NCI-H524 treated with DMSO at 0.1 percent for 48 hours (cell line): ENCODE results near the gene CPPED1.

Experiments used
- DNase-seq: peaks from one replicate; lab custom pipeline; 2025; lab: John Stamatoyannopoulos, UW

The CPPED1 gene

DNA sequence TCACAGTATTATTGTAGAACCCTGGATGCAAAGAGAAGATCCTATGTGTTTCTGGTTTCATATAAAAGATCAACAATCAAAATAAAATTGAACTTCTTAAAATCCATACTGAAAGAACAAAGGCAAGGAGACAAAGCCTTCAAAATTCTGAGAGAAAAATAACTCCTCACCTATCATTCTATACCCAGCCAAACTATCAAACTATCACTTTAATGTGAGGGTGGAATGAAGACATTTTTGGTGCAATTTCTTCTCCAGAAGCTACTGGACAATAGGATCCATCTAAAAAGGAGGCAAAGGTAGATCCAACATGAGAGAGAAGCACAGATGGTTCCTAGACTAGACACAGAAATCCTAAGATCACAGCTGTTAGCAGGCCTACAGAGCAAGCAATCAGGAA is 71.1 kb downstream of the CPPED1 start:
- no peak for DNase-seq

DNA sequence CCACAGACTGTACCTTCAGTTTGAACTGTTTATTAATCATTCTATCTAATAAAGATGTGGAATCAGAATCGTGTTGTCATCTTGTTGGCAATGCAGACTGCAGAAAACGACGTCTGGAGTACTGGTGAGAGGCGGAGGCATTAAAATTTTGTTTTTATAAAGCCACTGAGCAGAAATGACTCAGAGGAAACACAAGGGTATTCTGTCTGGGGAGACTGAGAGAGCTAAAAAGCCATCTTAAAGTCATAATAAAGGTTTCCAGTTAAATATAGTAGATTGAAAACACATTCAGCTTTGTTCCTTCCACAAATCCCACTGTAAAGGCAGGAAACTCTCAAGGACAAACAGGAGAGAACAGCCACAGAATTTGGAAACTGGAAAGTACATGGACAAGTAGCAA is 74.2 kb downstream of the CPPED1 start:
- DNase-seq, result no peak

DNA sequence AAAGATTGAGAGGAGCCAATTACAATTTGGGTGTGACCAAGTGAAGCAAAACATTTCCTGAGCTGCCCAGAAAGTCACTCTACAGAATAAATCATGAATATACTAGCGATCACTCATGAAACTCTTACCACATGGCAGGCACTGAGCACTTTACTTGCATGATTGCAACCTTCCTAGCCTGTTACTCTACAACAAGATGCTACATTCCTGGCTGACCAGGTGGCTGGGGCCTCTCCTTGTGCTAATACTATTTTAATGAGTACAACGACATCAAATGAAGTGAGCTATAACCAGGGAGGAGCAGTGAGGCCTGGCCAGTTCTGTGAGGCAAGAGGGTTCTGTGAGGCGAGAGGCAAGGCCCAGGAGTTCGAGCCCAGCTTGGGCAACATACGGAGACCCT is 75.2 kb downstream of the CPPED1 start:
- peak; percentile 78 for DNase-seq

DNA sequence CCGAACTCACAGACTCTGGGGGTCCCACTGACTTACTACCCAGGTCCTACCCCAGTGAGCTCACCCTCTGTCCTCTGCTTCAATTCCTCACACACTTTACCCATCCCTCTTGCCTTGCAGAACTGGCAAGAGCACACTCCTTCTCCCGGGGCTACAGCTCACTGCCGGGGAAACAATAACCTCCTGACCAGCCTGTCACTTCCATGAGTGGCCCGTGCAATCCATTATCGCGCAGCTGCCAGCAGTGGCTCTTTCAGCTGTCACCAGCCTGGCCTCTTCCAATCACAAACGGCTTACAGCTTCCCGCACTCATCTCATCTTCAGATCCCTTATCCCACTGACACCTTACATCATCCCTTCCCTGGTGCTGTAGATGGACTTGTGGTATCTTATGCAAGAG is 79.5 kb downstream of the CPPED1 start:
- DNase-seq, result no peak

DNA sequence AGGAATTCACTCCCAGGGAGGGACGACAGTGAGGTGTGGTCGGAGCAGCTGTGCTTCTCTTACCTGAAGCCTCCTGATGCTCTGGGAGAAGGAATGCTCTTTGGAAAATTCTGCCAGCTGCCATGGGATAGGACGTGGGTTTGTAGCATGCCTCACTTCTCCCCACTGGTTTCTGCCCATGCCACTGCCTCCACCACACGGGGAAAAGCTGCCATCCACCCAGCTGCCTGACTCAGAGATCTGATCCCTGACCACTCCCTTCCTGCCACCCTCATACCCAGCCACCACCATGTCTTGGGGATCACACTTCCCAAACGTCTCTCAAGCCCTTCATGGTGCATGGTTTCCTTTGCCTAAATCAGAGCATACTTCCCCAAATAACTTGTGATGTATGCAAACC is 80.0 kb downstream of the CPPED1 start:
- DNase-seq, result no peak

DNA sequence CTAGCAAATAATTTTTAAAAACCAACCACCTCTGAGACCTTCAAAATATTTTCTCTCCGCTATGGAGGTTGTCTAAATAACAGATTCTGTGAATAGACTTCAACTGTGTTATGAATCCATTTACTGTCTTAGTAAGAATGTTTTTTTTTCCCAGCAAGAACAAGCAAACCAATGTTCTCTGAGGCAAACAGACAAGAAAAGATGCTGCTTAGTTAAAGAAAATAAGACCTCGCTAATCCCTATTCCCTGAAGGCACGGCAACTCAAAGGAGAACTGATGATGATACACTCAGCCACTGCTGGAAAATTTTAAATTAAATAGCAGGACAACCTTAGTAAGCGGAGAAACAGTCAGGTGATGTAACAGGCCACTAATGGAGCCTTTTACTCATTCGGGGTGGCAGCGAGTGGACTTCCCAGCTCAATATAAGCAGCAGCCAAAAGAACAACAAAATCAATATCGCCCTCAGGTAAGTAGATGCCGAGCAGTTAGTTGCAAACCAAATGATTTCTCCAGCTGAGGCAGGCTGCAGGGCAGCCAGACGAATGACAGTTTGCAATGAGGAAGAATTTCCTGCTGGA is 81.8 kb downstream of the CPPED1 start:
- DNase-seq, result no peak

DNA sequence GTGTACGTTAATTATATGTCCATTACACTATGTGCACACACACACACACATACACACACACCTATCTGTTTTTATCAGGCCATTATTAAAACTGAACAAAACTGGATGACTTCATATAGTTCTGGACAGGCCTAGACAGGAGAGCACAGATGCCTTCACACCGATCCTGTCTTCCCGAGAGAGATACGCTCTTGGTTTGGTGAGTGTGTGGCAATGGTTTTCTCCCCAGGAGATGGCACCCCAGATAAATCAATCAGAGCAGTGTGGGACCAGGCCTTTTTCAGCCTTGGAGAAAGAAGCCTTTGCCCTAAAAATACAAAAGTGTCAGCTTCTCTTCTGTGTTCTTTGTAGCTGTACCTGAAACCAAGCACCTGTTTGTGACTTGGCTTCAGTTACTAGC is 83.7 kb downstream of the CPPED1 start:
- DNase-seq, result no peak

DNA sequence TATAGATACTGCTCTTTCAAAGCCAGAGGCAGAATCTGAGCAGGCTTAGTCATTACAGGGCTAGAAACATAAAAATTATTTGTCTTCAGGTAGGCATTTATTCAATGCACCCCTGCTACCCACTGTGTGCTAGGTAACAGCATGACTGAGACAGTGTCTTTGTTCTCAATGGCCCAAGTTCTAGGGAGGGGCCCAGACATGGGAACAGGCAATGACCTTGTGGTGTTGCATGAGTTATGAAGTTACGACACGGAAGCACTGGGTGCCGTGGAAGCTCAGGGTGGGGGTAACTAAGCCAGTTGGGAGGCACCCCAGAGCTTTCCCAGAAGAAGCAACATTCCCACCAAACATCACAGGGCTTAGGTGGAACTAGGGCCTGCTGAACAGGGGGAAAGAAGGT is 87.0 kb downstream of the CPPED1 start:
- no peak for DNase-seq

DNA sequence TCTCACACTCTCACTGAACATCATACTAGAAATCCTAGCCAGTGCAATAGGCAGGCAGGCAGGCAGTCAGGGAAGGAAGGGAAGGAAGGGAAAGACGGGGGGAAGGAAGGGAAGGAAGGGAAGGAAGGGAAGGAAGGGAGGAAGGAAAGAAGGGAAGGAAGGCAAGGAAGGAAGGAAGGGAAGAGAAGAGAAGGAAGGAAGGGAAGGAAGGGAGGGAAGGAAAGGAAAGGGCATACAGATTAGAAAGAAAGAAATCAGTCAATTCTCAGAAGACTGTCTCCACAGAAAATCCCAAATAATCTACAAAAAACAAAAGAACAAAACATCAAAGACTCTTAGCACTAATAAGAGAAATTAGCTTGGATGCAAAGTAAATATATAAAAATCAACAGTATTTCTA is 93.9 kb downstream of the CPPED1 start:
- DNase-seq, result no peak

DNA sequence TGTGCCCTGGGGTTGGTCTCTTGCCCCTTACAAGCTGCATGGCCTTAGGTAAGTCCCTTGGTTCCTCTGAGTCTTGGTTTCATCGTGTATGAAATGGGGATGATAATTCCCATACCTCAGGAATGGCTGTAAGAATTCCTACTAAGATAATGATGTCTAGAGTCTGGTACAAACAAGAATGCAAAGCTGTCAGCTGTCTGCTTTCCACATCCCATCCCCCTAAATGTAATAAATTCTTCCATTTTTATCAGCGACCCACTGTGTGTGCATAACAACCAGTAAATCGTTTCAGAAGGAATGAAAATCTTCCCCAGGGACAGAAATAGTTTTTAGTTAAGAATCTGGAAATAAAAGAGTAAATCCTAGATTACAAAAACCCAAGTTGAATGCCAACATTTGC is 95.4 kb downstream of the CPPED1 start:
- no peak for DNase-seq

DNA sequence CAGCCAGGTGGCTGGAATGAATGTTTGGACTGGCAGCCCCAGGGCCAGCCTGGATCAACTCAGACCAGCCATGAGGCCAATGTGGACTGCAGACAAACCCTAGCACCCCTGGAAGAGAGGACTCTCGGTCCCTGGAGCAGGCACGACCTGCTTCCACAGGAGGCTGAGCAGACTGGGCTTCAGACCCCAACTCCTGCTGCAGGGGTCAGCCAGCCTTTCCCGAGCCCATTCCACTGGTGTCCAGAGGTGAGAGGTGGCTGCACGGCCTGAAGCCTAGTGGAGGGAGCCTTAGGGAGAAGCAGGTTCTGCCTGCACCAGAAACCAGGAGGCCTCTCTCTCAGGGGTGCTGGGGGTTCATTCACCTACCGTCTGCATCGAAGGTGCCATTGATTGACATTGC is 97.1 kb downstream of the CPPED1 start:
- no peak for DNase-seq

DNA sequence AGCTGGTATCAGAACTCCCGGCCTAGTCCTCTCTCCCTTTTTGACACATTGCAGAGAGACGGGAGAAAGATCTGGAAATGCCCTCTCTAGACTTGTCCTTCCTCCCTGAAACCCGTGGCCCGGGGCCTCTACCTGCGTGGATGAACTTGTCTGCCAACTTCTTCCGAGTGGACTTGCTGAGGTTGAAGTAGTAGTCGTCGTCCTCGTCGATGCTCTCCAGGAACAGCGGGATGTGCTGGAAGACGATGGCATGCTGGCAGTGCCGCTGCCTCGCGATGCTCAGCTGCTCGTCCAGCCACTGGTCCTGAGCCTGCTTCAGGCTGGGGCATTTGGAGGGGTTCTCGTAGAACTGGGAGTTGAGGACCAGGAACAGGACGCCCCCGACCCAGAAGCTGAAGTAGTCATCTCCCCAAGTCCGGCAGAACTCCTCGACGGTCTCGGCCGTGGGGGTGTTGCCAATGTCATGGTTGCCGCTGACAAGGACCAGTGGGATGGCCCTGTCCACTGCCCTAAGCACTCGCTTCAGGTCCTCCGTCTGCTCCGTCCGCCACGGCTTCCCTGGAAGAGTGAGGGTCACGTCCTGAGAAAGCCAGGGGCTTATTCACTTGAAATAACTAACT is 99.1 kb downstream of the CPPED1 start:
- no peak for DNase-seq

DNA sequence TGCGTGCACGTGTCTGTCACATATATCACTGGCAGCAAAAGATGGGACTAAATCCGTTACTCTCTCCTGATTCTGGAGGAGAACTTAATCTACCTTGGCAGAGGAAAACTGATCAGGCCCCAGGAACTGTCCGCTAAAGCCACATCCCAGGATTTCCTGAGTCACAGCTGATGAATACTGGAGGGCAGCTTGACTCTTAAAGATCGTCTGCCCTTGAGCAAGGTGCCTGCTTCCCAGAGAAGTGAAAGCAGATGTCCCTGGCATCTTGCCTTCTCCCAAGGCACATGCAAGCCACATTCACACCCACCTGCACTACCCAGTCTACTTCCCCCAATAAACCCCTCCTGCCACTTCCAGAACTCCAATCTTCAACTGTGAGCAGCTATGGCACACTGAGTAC is 99.8 kb downstream of the CPPED1 start:
- DNase-seq, result no peak

DNA sequence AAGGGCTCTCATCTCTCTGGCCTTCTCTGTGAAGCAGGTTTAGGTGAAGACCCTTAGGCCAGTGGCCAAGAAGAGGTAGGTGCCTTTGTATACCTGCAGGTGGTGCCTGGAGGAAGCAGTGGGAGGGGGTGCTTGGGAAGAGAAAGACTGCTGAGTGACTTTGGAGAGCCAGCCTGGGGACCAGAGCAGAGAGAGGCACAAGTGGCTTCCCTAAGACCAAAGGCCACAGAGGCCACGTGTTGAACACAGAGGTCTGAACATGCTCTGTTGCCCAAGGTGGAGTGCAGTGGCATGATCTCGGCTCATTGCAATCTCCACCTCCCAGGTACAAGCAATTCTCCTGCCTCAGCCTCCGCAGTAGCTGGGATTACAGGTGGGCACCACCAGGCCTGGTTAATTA is 103.5 kb downstream of the CPPED1 start:
- no peak for DNase-seq

DNA sequence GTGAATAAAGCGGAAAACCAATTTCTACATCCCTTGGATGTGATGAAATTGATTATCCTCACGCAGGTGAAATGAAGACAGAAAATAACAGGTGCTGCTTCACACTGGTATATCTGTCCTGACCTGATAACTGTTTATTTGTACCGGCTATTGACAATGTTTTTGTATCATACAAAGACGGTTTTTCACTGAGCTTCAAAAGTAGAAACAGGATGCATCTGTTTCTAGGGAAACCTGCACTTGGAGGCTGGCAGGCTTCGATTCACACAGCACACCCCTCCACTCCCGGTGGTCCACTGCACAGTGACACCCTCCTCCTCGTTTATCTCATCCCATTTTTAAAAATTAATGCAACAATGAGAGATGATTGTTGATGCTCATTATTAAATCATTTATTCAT is 104.5 kb downstream of the CPPED1 start:
- DNase-seq, result no peak

DNA sequence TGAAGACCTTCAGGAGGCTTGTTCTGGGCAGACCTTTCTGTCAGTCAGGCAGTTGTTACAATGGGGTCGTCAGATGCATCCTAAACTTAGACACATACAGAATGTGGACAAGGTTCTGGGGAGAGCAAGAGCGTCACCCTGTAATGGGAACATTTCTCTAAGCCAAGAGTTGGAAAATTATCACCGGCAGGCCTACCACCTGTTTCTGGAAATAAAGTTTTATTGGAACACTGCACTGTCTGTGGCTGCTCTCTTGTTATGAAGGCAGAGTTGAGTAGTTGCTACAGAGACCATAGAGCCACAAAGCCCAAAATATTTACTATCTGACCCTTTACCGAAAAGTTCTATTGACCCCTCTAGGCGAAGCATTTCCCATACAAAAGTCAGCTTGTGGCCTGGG is 106.2 kb downstream of the CPPED1 start:
- no peak for DNase-seq

DNA sequence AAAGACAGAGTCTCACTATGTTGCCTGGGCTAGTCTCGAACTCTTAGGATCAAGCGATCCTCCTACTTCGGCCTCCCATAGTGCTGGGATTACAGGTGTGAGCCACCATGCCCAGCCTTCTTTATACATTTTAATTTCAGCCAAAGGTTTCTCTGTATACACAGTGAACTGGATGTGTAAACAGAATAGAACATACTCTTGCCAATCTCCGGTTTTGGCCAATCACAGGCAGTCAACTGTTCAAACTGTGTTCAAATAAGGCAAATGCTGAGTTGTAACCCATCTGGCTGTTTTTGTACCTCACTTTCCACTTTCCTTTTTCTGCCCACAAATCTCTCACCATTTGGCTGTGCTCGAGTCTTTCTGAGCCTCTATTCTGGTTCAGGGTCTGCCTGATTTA is 108.2 kb downstream of the CPPED1 start:
- no peak for DNase-seq

DNA sequence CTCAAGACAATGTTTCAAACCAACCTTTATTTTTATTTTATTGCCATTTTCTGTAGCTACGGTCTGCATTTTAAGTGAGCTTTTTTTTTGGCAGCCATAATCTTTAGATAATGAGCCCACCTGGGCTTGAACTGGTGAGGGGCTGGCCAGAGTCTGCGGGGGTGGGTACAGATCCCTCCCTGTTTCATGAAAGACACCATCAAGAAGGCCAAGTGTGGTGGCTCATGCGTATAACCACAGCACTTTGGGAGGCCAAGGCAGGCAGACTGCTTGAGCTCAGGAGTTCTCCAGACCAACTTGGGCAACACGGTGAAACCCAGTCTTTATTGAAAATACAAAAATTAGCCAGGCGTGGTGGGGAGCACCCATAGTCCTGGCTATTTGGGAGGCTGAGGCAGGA is 113.7 kb downstream of the CPPED1 start:
- DNase-seq, result no peak

DNA sequence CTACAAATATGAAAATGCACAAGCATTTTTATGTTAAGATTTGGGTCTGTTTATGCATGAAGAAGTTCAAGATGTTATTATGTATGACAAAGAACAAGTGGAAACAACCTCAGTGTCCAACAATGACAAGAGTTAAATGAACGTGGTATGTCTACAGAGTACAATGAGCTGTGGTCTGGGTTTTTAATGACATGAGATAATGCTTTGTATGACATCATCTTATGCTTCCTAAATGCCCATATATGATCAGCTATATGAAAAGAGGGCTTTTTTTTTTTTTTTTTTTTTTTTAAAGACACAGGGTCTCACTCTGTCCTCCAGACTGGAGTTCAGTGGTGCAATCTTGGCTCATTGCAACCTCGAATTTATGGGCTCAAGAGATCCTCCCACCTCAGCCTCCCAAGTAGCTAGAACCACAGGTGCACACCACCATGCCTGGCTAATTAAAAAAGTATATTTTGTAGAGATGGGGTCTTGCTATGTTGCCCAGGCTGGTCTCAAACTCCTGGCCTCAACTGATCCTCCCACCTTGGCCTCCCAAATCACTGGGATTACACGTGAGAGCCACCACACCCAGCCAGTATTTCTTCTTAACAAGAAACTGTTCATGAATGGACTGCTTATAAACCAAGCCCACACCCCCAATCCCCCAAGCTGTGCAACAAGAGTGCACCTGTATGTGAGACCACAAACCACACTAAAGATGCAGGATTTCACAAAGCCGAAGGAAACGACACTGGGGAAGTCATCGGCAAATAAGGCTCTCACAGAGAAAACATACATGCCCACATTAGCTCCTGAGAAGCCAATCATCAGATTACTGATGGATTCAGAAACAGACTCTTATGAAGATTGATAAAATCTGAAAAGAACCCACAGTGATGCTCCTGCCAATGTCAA is 114.5 kb downstream of the CPPED1 start:
- no peak for DNase-seq

DNA sequence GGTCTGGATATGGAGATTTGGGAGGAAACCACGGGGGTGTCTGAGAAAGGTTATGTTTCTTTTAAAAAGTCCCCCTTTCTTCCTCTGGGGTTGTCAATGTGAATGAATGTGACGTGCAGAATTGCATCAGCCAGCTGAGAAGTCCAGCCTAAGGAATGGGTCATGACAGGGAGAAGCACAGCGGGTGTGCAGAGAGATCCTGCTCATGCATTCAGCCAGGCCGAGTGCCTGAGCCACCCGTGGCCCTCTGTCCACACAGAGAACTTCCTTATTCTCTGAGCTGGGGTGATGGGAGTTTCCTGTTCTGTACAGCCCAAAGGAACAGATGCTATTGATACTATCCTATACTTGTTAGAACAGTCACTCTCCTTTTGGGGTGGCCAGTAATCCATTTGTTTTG is 117.9 kb downstream of the CPPED1 start:
- DNase-seq, result no peak

DNA sequence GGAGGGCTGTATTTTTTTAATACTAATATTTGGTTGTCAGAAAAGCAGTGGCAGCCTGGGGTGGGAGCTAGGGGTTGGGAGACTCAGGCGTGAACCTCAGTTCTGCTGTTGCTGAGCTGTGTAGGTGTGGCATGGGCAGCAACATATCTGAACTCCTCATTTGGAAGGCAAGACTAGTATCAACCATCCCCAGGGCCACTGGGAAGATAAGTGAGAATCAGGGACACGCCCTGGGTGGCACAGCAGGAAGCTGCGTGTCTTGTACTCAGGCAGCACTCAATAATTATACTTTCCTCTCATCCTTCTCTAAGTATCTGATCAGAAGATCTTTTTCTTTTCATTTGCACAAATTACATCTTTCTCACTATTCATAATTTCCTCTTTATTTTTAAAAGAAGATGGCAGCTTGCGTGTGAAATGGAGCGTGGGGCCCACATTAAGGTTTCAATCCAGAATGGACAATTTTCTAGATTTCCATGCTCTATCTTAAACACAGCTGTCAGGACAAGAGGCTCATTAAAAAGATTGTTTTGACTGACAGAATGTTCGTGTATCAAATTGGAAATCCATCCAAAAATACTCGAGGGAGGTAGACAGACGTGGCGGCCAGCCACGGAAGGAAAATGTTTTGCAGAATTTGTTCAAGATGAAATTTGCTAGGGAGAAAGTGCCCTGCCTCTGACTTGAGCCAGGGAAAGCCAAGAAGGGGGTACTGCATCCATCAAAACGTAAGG is 121.1 kb downstream of the CPPED1 start:
- no peak for DNase-seq

DNA sequence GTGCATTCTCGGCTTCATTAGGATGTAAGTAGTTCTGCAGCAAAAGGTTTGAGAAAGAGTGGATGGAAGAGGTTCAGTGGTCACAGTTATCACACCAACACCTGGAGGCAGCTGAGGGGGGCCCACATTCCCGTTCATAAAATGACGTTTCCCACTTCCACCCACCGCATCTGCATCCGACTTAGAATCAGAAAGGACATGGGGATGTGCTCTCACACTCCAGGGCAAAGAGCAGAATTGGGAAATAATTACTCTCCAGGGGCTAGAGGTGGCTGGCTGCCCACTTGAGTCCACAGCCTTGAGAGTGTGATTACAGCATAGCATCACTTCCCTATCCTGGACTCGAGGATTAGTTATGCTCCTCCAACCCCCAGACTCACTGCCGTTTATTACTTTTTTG is 122.0 kb downstream of the CPPED1 start:
- DNase-seq, result no peak

DNA sequence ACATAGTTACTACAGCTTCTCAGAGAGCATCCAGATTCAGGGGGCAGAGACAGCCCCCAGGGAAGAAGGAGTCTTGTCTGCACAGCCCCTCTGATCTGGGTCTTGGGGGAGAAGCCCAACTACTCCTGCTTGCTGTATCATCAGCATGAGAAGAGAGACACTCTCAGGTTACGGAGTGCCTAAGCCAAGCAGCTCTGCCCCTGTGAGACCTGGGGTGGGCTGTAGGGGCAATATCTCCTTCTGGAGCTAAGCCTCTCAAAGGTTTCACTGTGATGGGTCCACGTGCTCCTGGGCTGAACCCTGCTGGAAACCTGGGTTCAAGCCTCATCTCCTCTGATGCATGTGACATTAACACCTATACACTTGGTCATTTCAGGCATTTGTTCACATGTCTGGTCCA is 123.2 kb downstream of the CPPED1 start:
- DNase-seq, result no peak
